ENCODE data around the gene MAP3K6. TPM values are rescaled to one million over a fixed set of nuclear protein-coding genes. Genes with fewer than 3 reads are reported as not detected.
A peak's percentile ranks its signal among the peaks of the same experiment; 100 is the strongest.

MAP3K6 gene
- 3.7 TPM for polyA plus RNA-seq (2013, experiment 1 of 2)
- polyA plus RNA-seq (2013, experiment 2 of 2): 4.2 TPM

GRCh38 chr1:27366411-27367159 is at the start of gene MAP3K6:
TSS of gene MAP3K6 (minus strand) at chr1:27366961. CDS start at chr1:27366597, 364 bp downstream.
- DNase-seq: peak; percentile 91
- peak within 1 kb of the TSS; percentile 89 for H3K9ac ChIP-seq (ENCODE audit: low read length)
- H3K27me3 ChIP-seq (ENCODE audit: insufficient read depth, low read length, poor library complexity): no peaks in the 10 kb centered on the region
- H2AK5ac ChIP-seq (ENCODE audit: low read length): no peak within 1 kb of the TSS
- no peak within 1 kb of the TSS for H4K5ac ChIP-seq (ENCODE audit: low read length)
- no peaks in the 10 kb centered on the region for H3K79me2 ChIP-seq (ENCODE audit: control insufficient read depth, insufficient read depth, low read length)
- peaks cover 3% of the 10 kb centered on the region for H3K4me1 ChIP-seq (ENCODE audit: control insufficient read depth, low read depth, low read length)
- no peaks in the 10 kb centered on the region for H3K36me3 ChIP-seq (ENCODE audit: control insufficient read depth, insufficient read depth, low read length)
- H2BK120ac ChIP-seq (ENCODE audit: low read depth, low read length): no peak within 1 kb of the TSS
- peak within 1 kb of the TSS; percentile 64 for H3K4ac ChIP-seq (ENCODE audit: low read depth, low read length)
- no CpG with 5 or more reads among the region's 67 CpGs for WGBS (ENCODE audit: extremely low coverage, insufficient coverage, low lambda C conversion rate)
- peak within 1 kb of the TSS; percentile 77 for H3K4me3 ChIP-seq (ENCODE audit: low read length)
- no peak within 1 kb of the TSS for H2BK5ac ChIP-seq (ENCODE audit: low read length)
- no peak within 1 kb of the TSS for H3K23ac ChIP-seq (ENCODE audit: low read length)
- H2BK15ac ChIP-seq (replicated peaks; ENCODE audit: low read depth): no peak within 1 kb of the TSS
- peak within 1 kb of the TSS; percentile 62 for H3K56ac ChIP-seq (ENCODE audit: low read length)
- H3K27ac ChIP-seq (ENCODE audit: low read depth, low read length): peak within 1 kb of the TSS; percentile 79
- peak within 1 kb of the TSS; percentile 96 for H3K4me2 ChIP-seq (ENCODE audit: low read length)
- peak within 1 kb of the TSS; percentile 61 for H3K18ac ChIP-seq (ENCODE audit: low read length)
- no peaks in the 10 kb centered on the region for H3K79me1 ChIP-seq (ENCODE audit: low read length)
- H4K8ac ChIP-seq (ENCODE audit: low read depth, low read length): peak within 1 kb of the TSS; percentile 16

GRCh38 chr1:27414091-27414490 is 47.3 kb upstream of the MAP3K6 start:
- Histone ChIP-seq H3K27ac (ENCODE audit: low read depth, low read length) (no peak overlapping the region), H4K8ac (ENCODE audit: low read depth, low read length) (no peak overlapping the region), H3K79me1 (ENCODE audit: low read length) (no peaks in the 10 kb centered on the region), H4K5ac (ENCODE audit: low read length) (no peak overlapping the region), H3K27me3 (ENCODE audit: insufficient read depth, low read length, poor library complexity) (no peaks in the 10 kb centered on the region), H3K4me3 (ENCODE audit: low read length) (no peak overlapping the region), H3K18ac (ENCODE audit: low read length) (no peak overlapping the region), H3K4ac (ENCODE audit: low read depth, low read length) (no peak overlapping the region), H3K56ac (ENCODE audit: low read length) (no peak overlapping the region), H2AK5ac (ENCODE audit: low read length) (no peak overlapping the region), H2BK120ac (ENCODE audit: low read depth, low read length) (no peak overlapping the region), H3K23ac (ENCODE audit: low read length) (no peak overlapping the region), H3K4me2 (ENCODE audit: low read length) (no peak overlapping the region), H3K9ac (ENCODE audit: low read length) (no peak overlapping the region), H3K79me2 (ENCODE audit: control insufficient read depth, insufficient read depth, low read length) (no peaks in the 10 kb centered on the region), H3K4me1 (ENCODE audit: control insufficient read depth, low read depth, low read length) (peaks cover 4% of the 10 kb centered on the region), H2BK15ac (replicated peaks; ENCODE audit: low read depth) (no peak overlapping the region), H2BK5ac (ENCODE audit: low read length) (no peak overlapping the region), H3K36me3 (ENCODE audit: control insufficient read depth, insufficient read depth, low read length) (peaks cover 16% of the 10 kb centered on the region)
- no peak for DNase-seq
- no CpG with 5 or more reads among the region's 1 CpG for WGBS (ENCODE audit: extremely low coverage, insufficient coverage, low lambda C conversion rate)

- no peak overlapping the region for H2BK15ac ChIP-seq (replicated peaks; ENCODE audit: low read depth)
- no peak for DNase-seq
- H2BK5ac ChIP-seq (ENCODE audit: low read length): no peak overlapping the region
- no peak overlapping the region for H2BK120ac ChIP-seq (ENCODE audit: low read depth, low read length)
- H3K4ac ChIP-seq (ENCODE audit: low read depth, low read length): no peak overlapping the region
- no peak overlapping the region for H4K8ac ChIP-seq (ENCODE audit: low read depth, low read length)
- H3K4me1 ChIP-seq (ENCODE audit: control insufficient read depth, low read depth, low read length): no peaks in the 10 kb centered on the region
- H3K56ac ChIP-seq (ENCODE audit: low read length): no peak overlapping the region
- H4K5ac ChIP-seq (ENCODE audit: low read length): no peak overlapping the region
- no peak overlapping the region for H3K23ac ChIP-seq (ENCODE audit: low read length)
- H3K4me2 ChIP-seq (ENCODE audit: low read length): no peak overlapping the region
- no peak overlapping the region for H3K27ac ChIP-seq (ENCODE audit: low read depth, low read length)
- no peak overlapping the region for H3K4me3 ChIP-seq (ENCODE audit: low read length)
- H3K27me3 ChIP-seq (ENCODE audit: insufficient read depth, low read length, poor library complexity): no peaks in the 10 kb centered on the region
- no peaks in the 10 kb centered on the region for H3K79me1 ChIP-seq (ENCODE audit: low read length)
- no CpG with 5 or more reads among the region's 4 CpGs for WGBS (ENCODE audit: extremely low coverage, insufficient coverage, low lambda C conversion rate)
- H2AK5ac ChIP-seq (ENCODE audit: low read length): no peak overlapping the region
- no peaks in the 10 kb centered on the region for H3K79me2 ChIP-seq (ENCODE audit: control insufficient read depth, insufficient read depth, low read length)
- peaks cover 17% of the 10 kb centered on the region for H3K36me3 ChIP-seq (ENCODE audit: control insufficient read depth, insufficient read depth, low read length)
- H3K18ac ChIP-seq (ENCODE audit: low read length): no peak overlapping the region
- H3K9ac ChIP-seq (ENCODE audit: low read length): no peak overlapping the region
Observed at GRCh38 chr1:27413004-27413403, 46.2 kb upstream of the MAP3K6 start.

- Histone ChIP-seq H3K4me3 (ENCODE audit: low read length) (no peak overlapping the region), H3K27me3 (ENCODE audit: insufficient read depth, low read length, poor library complexity) (no peaks in the 10 kb centered on the region), H3K18ac (ENCODE audit: low read length) (no peak overlapping the region), H3K4me2 (ENCODE audit: low read length) (no peak overlapping the region), H4K5ac (ENCODE audit: low read length) (no peak overlapping the region), H3K9ac (ENCODE audit: low read length) (no peak overlapping the region), H3K4ac (ENCODE audit: low read depth, low read length) (no peak overlapping the region), H3K23ac (ENCODE audit: low read length) (no peak overlapping the region), H3K79me1 (ENCODE audit: low read length) (no peaks in the 10 kb centered on the region), H3K27ac (ENCODE audit: low read depth, low read length) (no peak overlapping the region), H3K4me1 (ENCODE audit: control insufficient read depth, low read depth, low read length) (no peaks in the 10 kb centered on the region), H3K56ac (ENCODE audit: low read length) (no peak overlapping the region), H4K8ac (ENCODE audit: low read depth, low read length) (no peak overlapping the region), H2BK15ac (replicated peaks; ENCODE audit: low read depth) (no peak overlapping the region), H3K79me2 (ENCODE audit: control insufficient read depth, insufficient read depth, low read length) (no peaks in the 10 kb centered on the region), H3K36me3 (ENCODE audit: control insufficient read depth, insufficient read depth, low read length) (peaks cover 16% of the 10 kb centered on the region), H2AK5ac (ENCODE audit: low read length) (no peak overlapping the region), H2BK120ac (ENCODE audit: low read depth, low read length) (no peak overlapping the region), H2BK5ac (ENCODE audit: low read length) (no peak overlapping the region)
- no peak for DNase-seq
- WGBS (ENCODE audit: extremely low coverage, insufficient coverage, low lambda C conversion rate): no CpG with 5 or more reads among the region's 4 CpGs
Observed at GRCh38 chr1:27412502-27412901, 45.7 kb upstream of the MAP3K6 start.

GRCh38 chr1:27410709-27411108 is 43.9 kb upstream of the MAP3K6 start:
- H3K4me3 ChIP-seq (ENCODE audit: low read length): no peak overlapping the region
- H3K4ac ChIP-seq (ENCODE audit: low read depth, low read length): no peak overlapping the region
- no peaks in the 10 kb centered on the region for H3K27me3 ChIP-seq (ENCODE audit: insufficient read depth, low read length, poor library complexity)
- H3K27ac ChIP-seq (ENCODE audit: low read depth, low read length): no peak overlapping the region
- no peak overlapping the region for H2BK15ac ChIP-seq (replicated peaks; ENCODE audit: low read depth)
- no peak overlapping the region for H2BK120ac ChIP-seq (ENCODE audit: low read depth, low read length)
- no peak overlapping the region for H2AK5ac ChIP-seq (ENCODE audit: low read length)
- no CpG with 5 or more reads among the region's 2 CpGs for WGBS (ENCODE audit: extremely low coverage, insufficient coverage, low lambda C conversion rate)
- no peak for DNase-seq
- H2BK5ac ChIP-seq (ENCODE audit: low read length): no peak overlapping the region
- no peaks in the 10 kb centered on the region for H3K79me1 ChIP-seq (ENCODE audit: low read length)
- H4K5ac ChIP-seq (ENCODE audit: low read length): no peak overlapping the region
- peaks cover 14% of the 10 kb centered on the region for H3K36me3 ChIP-seq (ENCODE audit: control insufficient read depth, insufficient read depth, low read length)
- H3K18ac ChIP-seq (ENCODE audit: low read length): no peak overlapping the region
- peaks cover 2% of the 10 kb centered on the region for H3K4me1 ChIP-seq (ENCODE audit: control insufficient read depth, low read depth, low read length)
- H3K56ac ChIP-seq (ENCODE audit: low read length): no peak overlapping the region
- no peak overlapping the region for H4K8ac ChIP-seq (ENCODE audit: low read depth, low read length)
- no peak overlapping the region for H3K23ac ChIP-seq (ENCODE audit: low read length)
- H3K79me2 ChIP-seq (ENCODE audit: control insufficient read depth, insufficient read depth, low read length): no peaks in the 10 kb centered on the region
- H3K4me2 ChIP-seq (ENCODE audit: low read length): no peak overlapping the region
- H3K9ac ChIP-seq (ENCODE audit: low read length): no peak overlapping the region

GRCh38 chr1:27409669-27410068 is 42.9 kb upstream of the MAP3K6 start:
- H3K36me3 ChIP-seq (ENCODE audit: control insufficient read depth, insufficient read depth, low read length): peaks cover 11% of the 10 kb centered on the region
- H2AK5ac ChIP-seq (ENCODE audit: low read length): no peak overlapping the region
- no peaks in the 10 kb centered on the region for H3K79me2 ChIP-seq (ENCODE audit: control insufficient read depth, insufficient read depth, low read length)
- H3K4ac ChIP-seq (ENCODE audit: low read depth, low read length): no peak overlapping the region
- H4K5ac ChIP-seq (ENCODE audit: low read length): no peak overlapping the region
- no peak overlapping the region for H3K4me2 ChIP-seq (ENCODE audit: low read length)
- no peak overlapping the region for H3K4me3 ChIP-seq (ENCODE audit: low read length)
- no peak overlapping the region for H4K8ac ChIP-seq (ENCODE audit: low read depth, low read length)
- no peak overlapping the region for H3K18ac ChIP-seq (ENCODE audit: low read length)
- H3K27ac ChIP-seq (ENCODE audit: low read depth, low read length): no peak overlapping the region
- no CpG with 5 or more reads among the region's 11 CpGs for WGBS (ENCODE audit: extremely low coverage, insufficient coverage, low lambda C conversion rate)
- peak overlapping the region; percentile 7 for H3K56ac ChIP-seq (ENCODE audit: low read length)
- H2BK5ac ChIP-seq (ENCODE audit: low read length): no peak overlapping the region
- H3K79me1 ChIP-seq (ENCODE audit: low read length): no peaks in the 10 kb centered on the region
- H3K9ac ChIP-seq (ENCODE audit: low read length): no peak overlapping the region
- DNase-seq: no peak
- H3K4me1 ChIP-seq (ENCODE audit: control insufficient read depth, low read depth, low read length): peaks cover 4% of the 10 kb centered on the region
- no peaks in the 10 kb centered on the region for H3K27me3 ChIP-seq (ENCODE audit: insufficient read depth, low read length, poor library complexity)
- H3K23ac ChIP-seq (ENCODE audit: low read length): no peak overlapping the region
- H2BK15ac ChIP-seq (replicated peaks; ENCODE audit: low read depth): no peak overlapping the region
- no peak overlapping the region for H2BK120ac ChIP-seq (ENCODE audit: low read depth, low read length)

Data from mesendoderm (in vitro differentiated cells).